Stomach (tissue), 9 donors: ENCODE data around the gene KRR1. TPM values are rescaled to one million over a fixed set of nuclear protein-coding genes. Genes with fewer than 3 reads are reported as not detected.

Experiments
- DNase-seq, 2 donors: peaks; one replicate each; pipeline versions ENCODE4 v3.0.0 to v3.0.0-alpha.2; 2013 to 2019
- H3K27ac ChIP-seq, 5 donors: fragments of 200-600 bp in 4 of 5; sonication (generic) in 4 of 5; one replicate each; pipeline ENCODE4 v1.5.1; 2013 to 2019; ENCODE audit warnings: mild to moderate bottlenecking in 1 of 5, moderate library complexity in 1 of 5
- H3K27me3 ChIP-seq, 3 donors: fragments of 200-600 bp; sonication (generic); one replicate each; pipeline ENCODE4 v1.5.1; 2017 to 2019; ENCODE audit warnings: mixed run types in 1 of 3
- H3K36me3 ChIP-seq, 4 donors: fragments of 200-600 bp; sonication (generic); 1 replicate in 3 of 4; 2 replicates in 1 of 4; pipeline ENCODE4 v1.5.1; 2016 to 2019
- H3K4me1 ChIP-seq, 4 donors: fragments of 200-600 bp; sonication (generic); one replicate each; pipeline ENCODE4 v1.5.1; 2016 to 2019
- H3K4me3 ChIP-seq, 4 donors: fragments of 200-600 bp; sonication (generic) in 3 of 4; one replicate each; pipeline ENCODE4 v1.5.1; 2016 to 2019; ENCODE audit warnings: mild to moderate bottlenecking in 1 of 4
- H3K9me3 ChIP-seq, 4 donors: fragments of 200-600 bp; sonication (generic); one replicate each; pipeline ENCODE4 v1.5.1; 2016 to 2019
- CTCF ChIP-seq, 7 experiments: fragments of 450-650 bp in 4 of 7; fragments of 200-600 bp in 3 of 7; sonication (generic) in 3 of 7; IDR thresholded peaks; one replicate each; pipeline ENCODE4 v1.5.1; 2016 to 2019; ENCODE audit warnings: antibody characterized with exemption in 7 of 7, control low read depth in 2 of 7, mild to moderate bottlenecking in 1 of 7
- EP300 ChIP-seq: sonication (generic); formaldehyde crosslinking; IDR thresholded peaks from one replicate; pipeline ENCODE4 v1.6.1; 2017; ENCODE audit warnings: antibody characterized with exemption
- POLR2A ChIP-seq, 4 donors: fragments of 450-650 bp; IDR thresholded peaks; one replicate each; pipeline ENCODE4 v1.6.1; 2016; ENCODE audit warnings: antibody characterized with exemption in 4 of 4, control low read depth in 2 of 4, mild to moderate bottlenecking in 1 of 4, moderate library complexity in 1 of 4
- POLR2AphosphoS5 ChIP-seq, 3 donors: sonication (generic); formaldehyde crosslinking; IDR thresholded peaks; one replicate each; pipeline ENCODE4 v1.6.1; 2016; ENCODE audit warnings: antibody characterized with exemption in 3 of 3
- WGBS, 5 donors: extraction: QIAGEN DNeasy Blood & Tissue Kit in 3 of 5; methylation state at CpG; one replicate each; pipeline versions ENCODE4 v1.1.5 to v1.1.7; 2013 to 2018; 5-methylcytosine and 5-hydroxymethylcytosine counted together
- intact Hi-C: fragments of 100-400 bp; cut with DNase I; formaldehyde crosslinking; loops from one replicate; pipeline ENCODE4 v1.15.1; 2023; ENCODE audit warnings: low total_unique reads
- polyA plus RNA-seq, 3 donors: library from polyadenylated mRNA; stranded (reverse); fragments of 200-250 nt; gene quantifications; one replicate each; pipeline ENCODE4 v1.2.3, GENCODE V29; 2013
- total RNA-seq, 5 donors: library from RNA; depleted of rRNA; stranded (reverse); fragments of >200 nt; gene quantifications; one replicate each; pipeline versions ENCODE4 v1.1.0 to v1.2.3, GENCODE V29; 2014 to 2016
- donor health status: healthy with polysubstance abuse.
- donor health status: Bipolar disorder and iron deficiency.
- donor health status: healthy.

Gene KRR1
- total and polyA plus RNA-seq, 8 donors, result 7.2 to 45.5 (median 13.0) TPM

DNA sequence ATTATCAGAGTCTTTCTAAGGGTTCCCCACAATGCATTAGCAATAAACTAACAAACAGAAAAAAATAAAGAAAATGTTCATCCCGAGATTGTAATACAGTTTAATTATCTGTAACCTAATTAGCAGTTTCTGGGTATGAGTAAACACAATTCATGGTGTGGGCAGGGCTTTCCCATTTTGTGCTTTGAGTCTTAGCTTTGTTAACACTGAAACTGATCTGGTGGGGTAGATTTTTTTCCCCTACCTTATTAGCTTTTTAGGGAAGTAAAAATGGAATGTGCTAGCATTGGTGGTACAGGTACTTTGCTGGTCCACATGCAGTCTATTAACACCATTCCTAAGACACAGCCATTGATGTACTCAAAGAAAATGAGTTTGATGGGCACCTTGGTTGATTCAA is 18.4 kb upstream of the KRR1 start:
- no peaks in the 10 kb centered on the region for H3K27me3 ChIP-seq
- DNase-seq, result no peak
- TF ChIP-seq POLR2AphosphoS5 (IDR thresholded peaks at IDR 0.05) (no peak), POLR2A (IDR thresholded peaks at IDR 0.05) (no peak), CTCF (IDR thresholded peaks at IDR 0.05) (no peak), EP300 (no peak)
- H3K9me3 ChIP-seq, result no peaks in the 10 kb centered on the region
- no peak overlapping the region for H3K4me3 ChIP-seq
- intact Hi-C loops, result loop anchor here (5.0 kb wide), 1 partner anchor 507 kb away; no protein-coding TSS in a partner anchor
- H3K36me3 ChIP-seq, result no peaks in the 10 kb centered on the region
- WGBS, 5 donors, result 43 to 60% (median 59%) methylated on average over 1 of the region's 1 CpG
- no peak overlapping the region for H3K27ac ChIP-seq
- peaks cover 0 to 6% (median 3%) of the 10 kb centered on the region in 4 donors for H3K4me1 ChIP-seq

- Histone ChIP-seq H3K4me1 (peaks cover 0 to 6% (median 3%) of the 10 kb centered on the region in 4 donors), H3K27ac (no peak overlapping the region), H3K4me3 (no peak overlapping the region), H3K9me3 (no peaks in the 10 kb centered on the region), H3K36me3 (no peaks in the 10 kb centered on the region), H3K27me3 (no peaks in the 10 kb centered on the region)
- WGBS, 5 donors, result 43 to 81% (median 64%) methylated on average over 1 of the region's 1 CpG
- TF ChIP-seq POLR2A (IDR thresholded peaks at IDR 0.05) (no peak), POLR2AphosphoS5 (IDR thresholded peaks at IDR 0.05) (no peak), EP300 (no peak), CTCF (IDR thresholded peaks at IDR 0.05) (no peak)
- no peak for DNase-seq
- intact Hi-C loops, result loop anchor here (5.0 kb wide), 1 partner anchor 508 kb away; no protein-coding TSS in a partner anchor
These were observed 17.9 kb upstream of the KRR1 start for GRCh38 chr12:75529316-75529715.

DNA sequence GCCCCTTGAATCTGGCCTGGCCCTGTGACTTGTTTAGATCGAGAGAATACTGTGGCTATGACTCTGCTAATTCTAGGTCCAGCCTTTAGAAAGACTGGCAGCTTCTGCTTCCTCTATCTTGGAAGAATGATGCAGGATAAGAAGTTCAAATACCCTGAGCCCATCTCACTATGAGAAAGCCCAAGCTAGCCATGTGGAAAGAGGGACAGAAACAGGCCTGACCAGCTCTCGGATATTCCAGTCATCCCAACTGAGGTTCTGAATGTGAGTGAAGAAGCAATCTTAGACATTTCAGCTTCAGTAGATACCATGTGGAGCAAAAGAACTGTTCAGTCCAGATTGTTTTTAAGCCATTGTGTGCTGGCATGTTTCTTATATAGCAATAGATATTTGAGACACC is 17.3 kb upstream of the KRR1 start:
- Histone ChIP-seq H3K27ac (no peak overlapping the region), H3K9me3 (no peaks in the 10 kb centered on the region), H3K4me1 (peaks cover 0 to 6% (median 3%) of the 10 kb centered on the region in 4 donors), H3K27me3 (no peaks in the 10 kb centered on the region), H3K4me3 (no peak overlapping the region), H3K36me3 (no peaks in the 10 kb centered on the region)
- intact Hi-C loops, result loop anchor here (5.0 kb wide), 1 partner anchor 509 kb away; no protein-coding TSS in a partner anchor
- WGBS, 5 donors, result 68 to 76% (median 71%) methylated on average over 2 of the region's 2 CpGs
- TF ChIP-seq CTCF (IDR thresholded peaks at IDR 0.05), result no peak
- TF ChIP-seq EP300, result no peak
- TF ChIP-seq POLR2A (IDR thresholded peaks at IDR 0.05), result no peak
- no peak for TF ChIP-seq POLR2AphosphoS5 (IDR thresholded peaks at IDR 0.05)
- no peak for DNase-seq

DNA sequence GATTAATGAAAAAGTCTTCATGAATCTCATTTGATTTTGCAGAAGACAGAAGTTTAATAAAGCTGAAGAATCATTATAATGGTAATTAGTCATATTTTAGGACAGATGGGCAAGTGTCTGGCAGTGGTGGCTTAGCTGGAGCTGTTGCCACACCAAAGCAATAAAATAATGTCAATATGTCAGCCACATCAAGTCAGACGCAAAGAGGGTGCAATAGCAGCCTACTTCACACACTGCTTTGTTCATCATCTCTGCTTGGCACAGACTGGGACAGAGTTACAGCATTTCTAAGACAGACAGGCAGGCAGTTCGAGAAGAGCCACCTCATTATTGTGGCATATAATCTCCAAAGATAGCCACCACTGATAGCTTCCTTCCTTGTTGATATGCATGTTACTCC is 16.9 kb upstream of the KRR1 start:
- Histone ChIP-seq H3K36me3 (no peaks in the 10 kb centered on the region), H3K4me3 (no peak overlapping the region), H3K27me3 (no peaks in the 10 kb centered on the region), H3K27ac (no peak overlapping the region), H3K9me3 (no peaks in the 10 kb centered on the region), H3K4me1 (peaks cover 0 to 6% (median 3%) of the 10 kb centered on the region in 4 donors)
- TF ChIP-seq EP300 (no peak), POLR2A (IDR thresholded peaks at IDR 0.05) (no peak), CTCF (IDR thresholded peaks at IDR 0.05) (no peak), POLR2AphosphoS5 (IDR thresholded peaks at IDR 0.05) (no peak)
- intact Hi-C loops, result loop anchor here (5.0 kb wide), 1 partner anchor 509 kb away; no protein-coding TSS in a partner anchor
- WGBS, 5 donors, result 54 to 77% (median 60%) methylated on average over 2 of the region's 2 CpGs
- no peak for DNase-seq
